Nasal cavity respiratory epithelium epithelial cell of viscerocranial mucosa (primary cell): ENCODE data around the gene MAPK10. TPM values are rescaled to one million over a fixed set of nuclear protein-coding genes. Genes with fewer than 3 reads are reported as not detected.

Experiments used
- total RNA-seq: library from RNA; depleted of rRNA; stranded (reverse); fragments of >200 nt; gene quantifications from 2 replicates; pipeline ENCODE4 v1.2.3, GENCODE V29; 2014

The MAPK10 gene
- total RNA-seq: 5.1 and 7.9 TPM in 2 replicates

GRCh38 chr4:86359944-86360478 is at the start of gene MAPK10:
Gene MAPK10 (minus strand): TSS chr4:86360053.

Other genes starting within 250 kb of the MAPK10 start
- gene PTPN13, start 234.3 kb upstream of the MAPK10 start, total RNA-seq: 60.8 and 63.5 TPM in 2 replicates